HepG2 (cell line): ENCODE results near the gene PAPPA2. TPM values are rescaled to one million over a fixed set of nuclear protein-coding genes. Genes with fewer than 3 reads are reported as not detected.
"Not testable (repeated sequence)": the region's sequence is repeated elsewhere in the genome, so short reads cannot be mapped to it uniquely, and the experiment has no call there.

Source experiments
- ATAC-seq: fragments of 200-7000 bp; cut with Tn5 transposase; 3 replicates; pipeline ENCODE4 v1.9.1; 2020; ENCODE audit warnings: mild to moderate bottlenecking, moderate library complexity
- BruUV-seq: library from RNA; stranded (reverse); fragments of 400-500 nt; replicated peaks from 2 replicates; lab custom pipeline; 2021; lab: Mats Ljungman, UMichigan
- CTCF ChIA-PET: fragments of 300-600 bp; formaldehyde crosslinking; extraction: SDS; loops from one replicate; lab custom pipeline; 2021; ENCODE audit warnings: low total read pairs, inconsistent platforms, low intra/inter-chr PET ratio; lab: Yijun Ruan, JAX
- POLR2A ChIA-PET: fragments of 350-600 bp; sonication (Branson Sonifier 250); formaldehyde crosslinking; loops from one replicate; lab custom pipeline; 2020; ENCODE audit warnings: antibody characterized with exemption, inconsistent platforms; lab: Yijun Ruan, JAX
- DNase-seq: peaks from one replicate; pipeline ENCODE4 v3.0.0-alpha.2; 2015; ENCODE audit warnings: low spot score
- FAIRE-seq: peaks from 3 replicates; lab custom pipeline; 2011; peaks lifted over from hg19 to GRCh38; lab: Jason Lieb, UNC
- H2AFZ ChIP-seq: one replicate; pipeline ENCODE4 v1.6.1; 2011; ENCODE audit warnings: low read length, inconsistent platforms
- H3K27ac ChIP-seq: fragments of 300-600 bp; 3 replicates; pipeline ENCODE4 v1.8.0; 2011; ENCODE audit warnings: mixed run types, mild to moderate bottlenecking, mixed read lengths, low read length, inconsistent platforms; ENCODE audit not compliant: insufficient read depth; ENCODE audit errors: extremely low read length
- H3K27me3 ChIP-seq, 2 experiments: fragments of 200-600 bp in 1 of 2; 2 replicates in 1 of 2; 3 replicates in 1 of 2; pipeline versions ENCODE4 v1.6.0 to v1.8.0; 2011; ENCODE audit warnings: low read length in 2 of 2, mild to moderate bottlenecking in 2 of 2, moderate library complexity in 2 of 2, inconsistent platforms in 1 of 2; ENCODE audit not compliant: insufficient read depth in 2 of 2, control insufficient read depth in 1 of 2
- H3K36me3 ChIP-seq, 2 experiments: fragments of 200-600 bp in 1 of 2; replicated peaks in 1 of 2; 2 replicates in 1 of 2; 3 replicates in 1 of 2; pipeline versions ENCODE4 v1.5.1 to v1.8.0; 2011; ENCODE audit warnings: low read length in 2 of 2, inconsistent platforms in 1 of 2; ENCODE audit not compliant: insufficient read depth in 2 of 2, control insufficient read depth in 1 of 2
- H3K4me1 ChIP-seq: 2 replicates; pipeline ENCODE4 v1.5.1; 2012; ENCODE audit warnings: low read length, inconsistent platforms; ENCODE audit not compliant: insufficient read depth
- H3K4me2 ChIP-seq: 2 replicates; pipeline ENCODE4 v1.6.0; 2011; ENCODE audit warnings: low read depth, low read length, inconsistent platforms
- H3K4me3 ChIP-seq, 3 experiments: fragments of 200-600 bp in 1 of 3; sonication (generic), shearing (Covaris generic) in 1 of 3; replicated peaks in 1 of 3; 2 replicates each; pipeline ENCODE4 v1.5.1; 2011 to 2016; ENCODE audit warnings: low read length in 3 of 3, inconsistent platforms in 2 of 3, low read depth in 2 of 3, mild to moderate bottlenecking in 2 of 3, control low read depth in 1 of 3, mixed read lengths in 1 of 3; ENCODE audit not compliant: insufficient read depth in 1 of 3
- H3K79me2 ChIP-seq: one replicate; pipeline ENCODE4 v1.6.1; 2011; ENCODE audit warnings: low read length, inconsistent platforms; ENCODE audit not compliant: insufficient read depth
- H3K9ac ChIP-seq: 2 replicates; pipeline ENCODE4 v1.6.0; 2011; ENCODE audit warnings: mild to moderate bottlenecking, low read depth, low read length, inconsistent platforms; ENCODE audit not compliant: insufficient read depth
- H3K9me3 ChIP-seq: 2 replicates; pipeline ENCODE4 v1.5.1; 2012; ENCODE audit warnings: mild to moderate bottlenecking, low read length
- H4K20me1 ChIP-seq: 2 replicates; pipeline ENCODE4 v1.6.0; 2011; ENCODE audit warnings: inconsistent platforms, mild to moderate bottlenecking, low read length, moderate library complexity; ENCODE audit not compliant: insufficient read depth
- BHLHE40 ChIP-seq: IDR thresholded peaks from 2 replicates; pipeline ENCODE4 v1.6.1; 2011; ENCODE audit warnings: low read length, improper control_type of control experiment
- ETV6 ChIP-seq: sonication (generic); formaldehyde crosslinking; conservative IDR thresholded peaks from 2 replicates; pipeline ENCODE4 v1.4.0; 2020; ENCODE audit warnings: missing genetic modification reagents
- MXI1 ChIP-seq: IDR thresholded peaks from 3 replicates; pipeline ENCODE4 v1.6.1; 2012; ENCODE audit warnings: low read depth, low read length, inconsistent platforms, borderline replicate concordance
- NONO ChIP-seq, 2 experiments: fragments of 450-650 bp in 1 of 2; sonication (generic) in 1 of 2; formaldehyde crosslinking in 1 of 2; IDR thresholded peaks in 1 of 2; conservative IDR thresholded peaks in 1 of 2; 2 replicates each; pipeline versions ENCODE4 v1.6.1 to v1.8.0; 2017 to 2022; ENCODE audit warnings: mild to moderate bottlenecking in 1 of 2, missing genetic modification reagents in 1 of 2, moderate library complexity in 1 of 2
- SCMH1 ChIP-seq: sonication (generic); formaldehyde crosslinking; IDR thresholded peaks from 2 replicates; pipeline ENCODE4 v1.9.0; 2021; ENCODE audit warnings: missing genetic modification reagents, mild to moderate bottlenecking, borderline replicate concordance
- SPEN ChIP-seq: sonication (generic); formaldehyde crosslinking; IDR thresholded peaks from 2 replicates; pipeline ENCODE4 v1.5.1; 2020; ENCODE audit warnings: low read depth, mild to moderate bottlenecking, missing genetic modification reagents
- SYNCRIP ChIP-seq: fragments of 200-400 bp; formaldehyde crosslinking; IDR thresholded peaks from 2 replicates; pipeline ENCODE4 v1.6.1; 2018; ENCODE audit warnings: mild to moderate bottlenecking, low read depth, low read length; ENCODE audit not compliant: insufficient read depth
- ZIK1 ChIP-seq: sonication (generic); formaldehyde crosslinking; IDR thresholded peaks from 2 replicates; pipeline ENCODE4 v1.5.0; 2020; ENCODE audit warnings: mild to moderate bottlenecking, low read depth, missing genetic modification reagents, borderline replicate concordance
- WGBS: methylation state at CpG from one replicate; pipeline ENCODE4 v1.1.6; 2017; ENCODE audit warnings: low lambda C conversion rate; 5-methylcytosine and 5-hydroxymethylcytosine counted together
- in situ Hi-C: cut with HindIII; loops from 2 replicates; pipeline ENCODE4 v1.10.0; 2017; ENCODE audit warnings: low pct_unique_long_range_greater_than_20kb; ENCODE audit not compliant: extremely low pct_ligation_motif_present
- intact Hi-C: fragments of 100-400 bp; cut with micrococcal nuclease; formaldehyde crosslinking; loops from one replicate; pipeline ENCODE4 v1.10.0; 2022; ENCODE audit not compliant: unreplicated experiment
- polyA plus RNA-seq, 8 experiments: library from polyadenylated mRNA; depleted of rRNA in 3 of 8; stranded (reverse) in 7 of 8; unstranded in 1 of 8; fragments of >200 nt; fragmentation: Illumina TruSeq in 4 of 8; extraction: Trizol in 4 of 8; gene quantifications; 2 replicates each; pipeline versions ENCODE4 v1.2.1 to v1.2.3, GENCODE V29; 2011 to 2016; ENCODE audit warnings: low read depth in 4 of 8, missing spikeins in 1 of 8, mixed read lengths in 1 of 8; ENCODE audit not compliant: insufficient read depth in 1 of 8
- total RNA-seq, 5 experiments: library from RNA; depleted of rRNA; stranded (reverse); fragments of >200 nt; fragmentation: Illumina TruSeq; extraction: Trizol; gene quantifications; 2 replicates each; pipeline ENCODE4 v1.2.3, GENCODE V29; 2016; ENCODE audit warnings: low read depth in 1 of 5
- TF ChIP-seq, protein P1 (sequence below): sonication (generic); formaldehyde crosslinking; IDR thresholded peaks from 2 replicates; pipeline ENCODE4 v1.8.0; 2022; ENCODE audit warnings: missing genetic modification reagents, mild to moderate bottlenecking, moderate library complexity, borderline replicate concordance
- TF ChIP-seq, protein P2 (sequence below): sonication (generic); formaldehyde crosslinking; IDR thresholded peaks from 2 replicates; pipeline ENCODE4 v1.5.0; 2020; ENCODE audit warnings: mild to moderate bottlenecking, missing genetic modification reagents, moderate library complexity
- TF ChIP-seq, protein P3 (sequence below): sonication (generic); formaldehyde crosslinking; IDR thresholded peaks from 2 replicates; pipeline ENCODE4 v1.5.0; 2020; ENCODE audit warnings: missing genetic modification reagents, mild to moderate bottlenecking, borderline replicate concordance

Gene PAPPA2
- total and polyA plus RNA-seq, 2 of the 13 experiments (the other 11 are each of a cell fraction or from before 2014, with no cell fraction given), result 0.01 TPM; not detected in 1

DNA sequence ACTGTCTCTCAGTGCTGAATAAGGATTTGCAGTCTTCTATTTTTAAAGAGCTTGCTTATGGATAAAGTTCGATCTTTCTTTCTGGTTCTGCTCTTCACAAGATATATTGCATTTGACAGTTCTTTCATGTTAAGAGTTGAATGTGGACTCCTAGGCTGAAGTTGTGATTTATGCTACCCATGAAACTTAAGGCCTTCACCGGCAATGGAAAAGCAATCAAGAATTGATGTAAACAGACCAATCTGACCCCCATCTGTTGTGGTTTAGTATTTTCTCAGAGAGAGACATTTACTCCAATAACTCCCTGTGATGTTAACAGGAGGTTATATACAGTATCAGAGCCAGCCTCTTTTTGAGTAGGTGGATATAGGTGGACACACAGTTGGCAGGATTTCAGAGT is 165.8 kb downstream of the PAPPA2 start:
- no peaks in the 10 kb centered on the region for H4K20me1 ChIP-seq
- H3K36me3 ChIP-seq, result no peaks in the 10 kb centered on the region
- H3K27ac ChIP-seq, result no peak overlapping the region
- H3K79me2 ChIP-seq, result no peaks in the 10 kb centered on the region
- H3K9ac ChIP-seq, result no peak overlapping the region
- H2AFZ ChIP-seq, result no peak overlapping the region
- 21% methylated on average over 2 of the region's 2 CpGs for WGBS
- POLR2A ChIA-PET, result no interaction called here
- no peaks in the 10 kb centered on the region for H3K4me1 ChIP-seq
- TF ChIP-seq ETV6, result no peak
- TF ChIP-seq MXI1, result no peak
- TF ChIP-seq, protein P1, sequence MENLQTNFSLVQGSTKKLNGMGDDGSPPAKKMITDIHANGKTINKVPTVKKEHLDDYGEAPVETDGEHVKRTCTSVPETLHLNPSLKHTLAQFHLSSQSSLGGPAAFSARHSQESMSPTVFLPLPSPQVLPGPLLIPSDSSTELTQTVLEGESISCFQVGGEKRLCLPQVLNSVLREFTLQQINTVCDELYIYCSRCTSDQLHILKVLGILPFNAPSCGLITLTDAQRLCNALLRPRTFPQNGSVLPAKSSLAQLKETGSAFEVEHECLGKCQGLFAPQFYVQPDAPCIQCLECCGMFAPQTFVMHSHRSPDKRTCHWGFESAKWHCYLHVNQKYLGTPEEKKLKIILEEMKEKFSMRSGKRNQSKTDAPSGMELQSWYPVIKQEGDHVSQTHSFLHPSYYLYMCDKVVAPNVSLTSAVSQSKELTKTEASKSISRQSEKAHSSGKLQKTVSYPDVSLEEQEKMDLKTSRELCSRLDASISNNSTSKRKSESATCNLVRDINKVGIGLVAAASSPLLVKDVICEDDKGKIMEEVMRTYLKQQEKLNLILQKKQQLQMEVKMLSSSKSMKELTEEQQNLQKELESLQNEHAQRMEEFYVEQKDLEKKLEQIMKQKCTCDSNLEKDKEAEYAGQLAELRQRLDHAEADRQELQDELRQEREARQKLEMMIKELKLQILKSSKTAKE, result no peak
- no peak for TF ChIP-seq SPEN (CRISPR knock-in tag)
- no peak for TF ChIP-seq SCMH1 (CRISPR knock-in tag)
- no peak for TF ChIP-seq BHLHE40
- no peak for TF ChIP-seq SYNCRIP
- no peak for TF ChIP-seq ZIK1 (CRISPR knock-in tag)
- TF ChIP-seq, protein P2, sequence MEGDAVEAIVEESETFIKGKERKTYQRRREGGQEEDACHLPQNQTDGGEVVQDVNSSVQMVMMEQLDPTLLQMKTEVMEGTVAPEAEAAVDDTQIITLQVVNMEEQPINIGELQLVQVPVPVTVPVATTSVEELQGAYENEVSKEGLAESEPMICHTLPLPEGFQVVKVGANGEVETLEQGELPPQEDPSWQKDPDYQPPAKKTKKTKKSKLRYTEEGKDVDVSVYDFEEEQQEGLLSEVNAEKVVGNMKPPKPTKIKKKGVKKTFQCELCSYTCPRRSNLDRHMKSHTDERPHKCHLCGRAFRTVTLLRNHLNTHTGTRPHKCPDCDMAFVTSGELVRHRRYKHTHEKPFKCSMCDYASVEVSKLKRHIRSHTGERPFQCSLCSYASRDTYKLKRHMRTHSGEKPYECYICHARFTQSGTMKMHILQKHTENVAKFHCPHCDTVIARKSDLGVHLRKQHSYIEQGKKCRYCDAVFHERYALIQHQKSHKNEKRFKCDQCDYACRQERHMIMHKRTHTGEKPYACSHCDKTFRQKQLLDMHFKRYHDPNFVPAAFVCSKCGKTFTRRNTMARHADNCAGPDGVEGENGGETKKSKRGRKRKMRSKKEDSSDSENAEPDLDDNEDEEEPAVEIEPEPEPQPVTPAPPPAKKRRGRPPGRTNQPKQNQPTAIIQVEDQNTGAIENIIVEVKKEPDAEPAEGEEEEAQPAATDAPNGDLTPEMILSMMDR (CRISPR knock-in tag), result no peak
- TF ChIP-seq NONO (IDR thresholded peaks at IDR 0.05), result no peak
- TF ChIP-seq NONO (CRISPR knock-in tag; conservative IDR thresholded peaks at IDR 0.05), result no peak
- TF ChIP-seq, protein P3, sequence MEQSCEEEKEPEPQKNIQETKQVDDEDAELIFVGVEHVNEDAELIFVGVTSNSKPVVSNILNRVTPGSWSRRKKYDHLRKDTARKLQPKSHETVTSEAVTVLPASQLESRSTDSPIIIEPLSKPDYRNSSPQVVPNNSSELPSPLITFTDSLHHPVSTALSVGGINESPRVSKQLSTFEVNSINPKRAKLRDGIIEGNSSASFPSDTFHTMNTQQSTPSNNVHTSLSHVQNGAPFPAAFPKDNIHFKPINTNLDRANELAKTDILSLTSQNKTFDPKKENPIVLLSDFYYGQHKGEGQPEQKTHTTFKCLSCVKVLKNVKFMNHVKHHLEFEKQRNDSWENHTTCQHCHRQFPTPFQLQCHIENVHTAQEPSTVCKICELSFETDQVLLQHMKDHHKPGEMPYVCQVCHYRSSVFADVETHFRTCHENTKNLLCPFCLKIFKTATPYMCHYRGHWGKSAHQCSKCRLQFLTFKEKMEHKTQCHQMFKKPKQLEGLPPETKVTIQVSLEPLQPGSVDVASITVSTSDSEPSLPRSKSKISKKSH (CRISPR knock-in tag), result no peak
- no TSS peak for BruUV-seq
- no peaks in the 10 kb centered on the region for H3K9me3 ChIP-seq
- no peak overlapping the region for H3K4me3 ChIP-seq
- DNase-seq, result no peak
- no peak for ATAC-seq
- no peaks in the 10 kb centered on the region for H3K27me3 ChIP-seq
- no peak for FAIRE-seq
- CTCF ChIA-PET, result no interaction called here
- in situ Hi-C loops, result no loop called here
- H3K4me2 ChIP-seq, result no peak overlapping the region
- intact Hi-C loops, result no loop called here

DNA sequence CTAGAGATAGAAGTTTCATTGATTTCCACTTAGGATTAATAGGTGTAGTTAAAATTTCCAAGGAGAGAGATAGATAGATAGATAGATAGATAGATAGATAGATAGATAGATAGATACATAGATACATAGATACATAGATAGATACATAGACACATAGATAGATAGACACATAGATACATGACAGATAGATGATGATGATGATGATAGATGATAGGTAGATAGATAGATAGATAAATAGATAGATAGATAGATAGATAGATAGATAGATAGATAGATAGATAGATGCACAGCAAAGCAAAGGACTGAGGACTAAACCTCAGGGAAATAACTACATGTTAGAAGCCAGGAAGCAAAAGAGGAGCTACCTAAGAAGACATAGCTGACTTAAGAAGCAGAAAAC is 171.8 kb downstream of the PAPPA2 start:
- H3K4me1 ChIP-seq, DNase-seq, H3K79me2 ChIP-seq, H3K4me3 ChIP-seq, BruUV-seq, H3K9me3 ChIP-seq, in situ Hi-C loops, H3K27ac ChIP-seq, intact Hi-C loops, H2AFZ ChIP-seq, H3K9ac ChIP-seq, FAIRE-seq, H4K20me1 ChIP-seq, H3K4me2 ChIP-seq, POLR2A ChIA-PET, H3K27me3 ChIP-seq, H3K36me3 ChIP-seq, CTCF ChIA-PET, ATAC-seq: not testable (repeated sequence)
